ENCODE measurements around the gene QSOX1. TPM values are rescaled to one million over a fixed set of nuclear protein-coding genes. Genes with fewer than 3 reads are reported as not detected.
A peak's percentile ranks its signal among the peaks of the same experiment; 100 is the strongest.

QSOX1 gene
- total RNA-seq, 2 experiments from 2014 or later: 27.6 to 31.9 TPM

- CTCF ChIA-PET: interaction anchor here (0.7 kb wide), 1 partner anchor 485 kb away, joined by 4 read pairs; no protein-coding TSS in a partner anchor
- no peak for DNase-seq
- H3K36me3 Mint-ChIP-seq (ENCODE audit: low read depth): no peaks in the 10 kb centered on the region
- peaks cover 48% of the 10 kb centered on the region for H3K4me1 Mint-ChIP-seq (ENCODE audit: low read depth)
- H3K4me3 Mint-ChIP-seq: no peak overlapping the region
- intact Hi-C loops (cut with micrococcal nuclease): loop anchor here (1.0 kb wide), 1 partner anchor 7 kb away; no protein-coding TSS in a partner anchor
- peaks cover 81% of the 10 kb centered on the region for H3K27me3 Mint-ChIP-seq (ENCODE audit: low read depth)
- H3K9me3 Mint-ChIP-seq: no peaks in the 10 kb centered on the region
- H3K27ac Mint-ChIP-seq: no peak overlapping the region
Observed at GRCh38 chr1:180235502-180236239, 81.0 kb downstream of the QSOX1 start.

- Mint-ChIP-seq H3K27ac (no peak overlapping the region), H3K4me1 (ENCODE audit: low read depth) (peaks cover 44% of the 10 kb centered on the region), H3K4me3 (no peak overlapping the region), H3K36me3 (ENCODE audit: low read depth) (no peaks in the 10 kb centered on the region), H3K27me3 (ENCODE audit: low read depth) (peaks cover 84% of the 10 kb centered on the region), H3K9me3 (no peaks in the 10 kb centered on the region)
- intact Hi-C loops (cut with micrococcal nuclease): loop anchor here (1.0 kb wide), 1 partner anchor 9 kb away; no protein-coding TSS in a partner anchor
- DNase-seq: no peak
- CTCF ChIA-PET: no interaction called here
Observed at GRCh38 chr1:180236698-180237509, 82.2 kb downstream of the QSOX1 start.

DNA sequence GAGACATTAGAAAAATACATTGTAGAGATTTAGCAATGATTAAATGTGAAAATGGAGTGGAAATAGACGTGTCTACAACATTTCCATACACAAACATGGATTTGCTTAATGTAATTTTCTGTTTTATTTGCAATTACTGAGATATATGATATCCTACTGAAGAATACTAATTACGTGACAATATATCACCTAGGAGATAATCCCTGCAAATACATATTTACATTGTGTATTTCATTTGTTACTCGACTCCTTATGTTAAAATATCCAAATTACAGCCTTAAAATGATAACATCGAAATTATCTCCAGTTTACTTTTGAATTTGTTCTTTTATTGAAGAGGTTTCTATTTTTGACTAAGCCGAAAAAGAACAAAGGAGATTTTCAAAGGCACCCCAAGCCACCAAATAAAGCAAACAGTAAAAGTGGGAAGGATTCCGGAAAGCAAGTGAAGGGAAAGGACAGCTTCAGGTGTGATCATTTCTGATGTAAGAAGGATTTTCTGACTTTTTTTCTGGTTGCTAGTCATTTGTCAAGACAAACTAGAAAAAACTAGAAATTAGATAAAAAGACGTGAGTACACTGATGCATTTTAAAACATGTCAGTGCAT is 83.3 kb downstream of the QSOX1 start:
- no peaks in the 10 kb centered on the region for H3K36me3 Mint-ChIP-seq (ENCODE audit: low read depth)
- intact Hi-C loops (cut with micrococcal nuclease): loop anchor here (1.0 kb wide), 1 partner anchor 25 kb away; no protein-coding TSS in a partner anchor
- H3K4me1 Mint-ChIP-seq (ENCODE audit: low read depth): peaks cover 38% of the 10 kb centered on the region
- H3K9me3 Mint-ChIP-seq: no peaks in the 10 kb centered on the region
- DNase-seq: no peak
- CTCF ChIA-PET: interaction anchor here (1.2 kb wide), 1 partner anchor 12 kb away, joined by 3 read pairs; no protein-coding TSS in a partner anchor
- H3K27ac Mint-ChIP-seq: no peak overlapping the region
- H3K4me3 Mint-ChIP-seq: no peak overlapping the region
- peaks cover 82% of the 10 kb centered on the region for H3K27me3 Mint-ChIP-seq (ENCODE audit: low read depth)

- intact Hi-C loops (cut with micrococcal nuclease): loop anchor here (1.0 kb wide), 1 partner anchor 25 kb away; no protein-coding TSS in a partner anchor
- peaks cover 79% of the 10 kb centered on the region for H3K27me3 Mint-ChIP-seq (ENCODE audit: low read depth)
- no peak for DNase-seq
- H3K27ac Mint-ChIP-seq: no peak overlapping the region
- H3K9me3 Mint-ChIP-seq: no peaks in the 10 kb centered on the region
- H3K4me3 Mint-ChIP-seq: no peak overlapping the region
- CTCF ChIA-PET: interaction anchor here (1.2 kb wide), 1 partner anchor 12 kb away, joined by 3 read pairs; no protein-coding TSS in a partner anchor
- H3K4me1 Mint-ChIP-seq (ENCODE audit: low read depth): peaks cover 32% of the 10 kb centered on the region
- no peaks in the 10 kb centered on the region for H3K36me3 Mint-ChIP-seq (ENCODE audit: low read depth)
Observed at GRCh38 chr1:180238675-180239074, 84.0 kb downstream of the QSOX1 start.

GRCh38 chr1:180239145-180240096 is 84.8 kb downstream of the QSOX1 start:
- Mint-ChIP-seq H3K4me3 (no peak overlapping the region), H3K4me1 (ENCODE audit: low read depth) (peaks cover 26% of the 10 kb centered on the region), H3K36me3 (ENCODE audit: low read depth) (no peaks in the 10 kb centered on the region), H3K27me3 (ENCODE audit: low read depth) (peaks cover 78% of the 10 kb centered on the region), H3K27ac (no peak overlapping the region), H3K9me3 (no peaks in the 10 kb centered on the region)
- DNase-seq: no peak
- intact Hi-C loops (cut with micrococcal nuclease): no loop called here
- CTCF ChIA-PET: interaction anchor here (0.6 to 0.8 kb wide), 3 partner anchors 13 to 425 kb away, joined by 3 to 4 read pairs (median 4); no protein-coding TSS in a partner anchor

DNA sequence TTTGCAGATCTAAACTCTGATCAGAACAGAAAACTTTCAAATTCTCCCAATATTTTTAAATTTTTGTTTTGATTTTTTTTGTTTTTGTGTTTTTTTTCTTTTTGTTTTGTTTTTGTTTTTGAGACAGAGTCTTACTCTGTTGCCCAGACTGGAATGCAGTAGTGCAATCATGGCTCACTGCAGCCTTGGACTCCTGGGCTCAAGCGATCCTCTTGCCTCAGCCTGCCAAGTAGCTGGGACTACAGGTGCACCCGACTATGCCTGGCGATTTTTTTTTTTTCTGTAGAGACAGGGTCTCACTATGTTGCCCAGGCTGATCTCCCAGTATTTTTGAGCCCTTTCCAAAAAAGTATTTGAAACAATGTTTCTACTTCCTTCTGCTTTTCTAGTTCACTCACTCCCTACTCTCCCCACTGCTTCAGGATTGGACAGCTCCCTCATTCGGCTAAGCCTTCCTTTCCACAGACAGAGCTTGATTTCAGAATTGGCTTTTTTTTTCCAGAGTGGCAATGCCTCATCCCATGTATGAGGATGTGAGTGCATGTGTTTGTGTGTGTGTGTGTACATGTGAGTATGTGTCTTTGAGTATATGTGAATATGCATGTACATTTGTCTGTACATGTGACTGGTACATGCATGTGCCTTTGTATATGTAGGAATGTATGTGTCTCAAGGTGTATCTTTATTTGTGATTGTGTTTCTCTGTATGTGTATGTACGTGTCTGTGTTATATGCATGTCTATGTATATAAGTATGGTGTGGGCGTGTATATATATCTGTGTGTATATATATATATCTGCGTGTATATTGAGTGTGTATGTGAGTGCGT is 87.3 kb downstream of the QSOX1 start:
- Mint-ChIP-seq H3K4me3 (no peak overlapping the region), H3K4me1 (ENCODE audit: low read depth) (peaks cover 7% of the 10 kb centered on the region), H3K36me3 (ENCODE audit: low read depth) (no peaks in the 10 kb centered on the region), H3K27ac (no peak overlapping the region), H3K27me3 (ENCODE audit: low read depth) (peaks cover 58% of the 10 kb centered on the region), H3K9me3 (no peaks in the 10 kb centered on the region)
- CTCF ChIA-PET: interaction anchor here (2.2 kb wide), 1 partner anchor 11 kb away, joined by 12 read pairs; no protein-coding TSS in a partner anchor
- DNase-seq: no peak
- intact Hi-C loops (cut with micrococcal nuclease): no loop called here

DNA sequence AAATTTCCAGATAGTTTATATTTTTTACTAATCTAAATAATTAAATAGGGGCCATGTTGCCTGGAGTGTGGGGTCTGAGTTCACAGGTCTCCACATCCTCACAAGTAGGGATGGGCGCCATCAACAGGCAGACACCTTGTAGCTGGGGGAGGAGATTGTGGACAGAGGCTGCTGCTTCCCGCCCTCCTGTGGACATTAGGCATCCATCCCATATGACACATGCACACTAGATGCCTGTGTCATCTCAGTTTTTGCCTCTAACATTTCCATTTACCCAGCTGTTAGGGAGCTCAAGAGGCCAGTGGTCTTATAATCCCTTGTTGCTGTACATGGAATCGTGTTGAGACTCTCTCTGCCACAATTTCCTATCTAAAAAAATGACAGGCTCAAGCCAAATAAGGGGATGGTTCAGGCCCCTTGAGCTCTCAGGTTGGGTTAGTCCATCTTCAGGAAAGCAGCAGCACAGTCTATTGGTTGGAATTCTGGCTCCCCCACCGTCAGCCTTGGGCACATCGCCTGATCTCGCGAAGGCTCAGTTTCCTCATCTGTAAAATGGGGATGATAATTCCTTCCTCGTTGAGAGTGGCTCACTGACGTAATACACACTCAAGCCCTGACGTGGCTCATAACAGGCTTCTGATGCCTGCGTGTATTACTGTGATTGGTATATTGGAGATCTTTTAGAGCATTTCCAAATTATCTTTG is 89.0 kb downstream of the QSOX1 start:
- Mint-ChIP-seq H3K27me3 (ENCODE audit: low read depth) (peaks cover 47% of the 10 kb centered on the region), H3K36me3 (ENCODE audit: low read depth) (no peaks in the 10 kb centered on the region), H3K4me3 (no peak overlapping the region), H3K4me1 (ENCODE audit: low read depth) (peaks cover 2% of the 10 kb centered on the region), H3K9me3 (no peaks in the 10 kb centered on the region), H3K27ac (no peak overlapping the region)
- CTCF ChIA-PET: interaction anchor here (0.7 kb wide), 1 partner anchor 12 kb away, joined by 3 read pairs; no protein-coding TSS in a partner anchor
- no peak for DNase-seq
- intact Hi-C loops (cut with micrococcal nuclease): no loop called here

- CTCF ChIA-PET: no interaction called here
- H3K36me3 Mint-ChIP-seq (ENCODE audit: low read depth): no peaks in the 10 kb centered on the region
Observed at GRCh38 chr1:180244840-180245239, 90.2 kb downstream of the QSOX1 start.

GRCh38 chr1:180246579-180246978 is 91.9 kb downstream of the QSOX1 start:
- CTCF ChIA-PET: interaction anchor here (1.0 kb wide), 1 partner anchor 231 kb away, joined by 3 read pairs; no protein-coding TSS in a partner anchor
- intact Hi-C loops (cut with micrococcal nuclease): no loop called here
- Mint-ChIP-seq H3K27ac (no peak overlapping the region), H3K4me1 (ENCODE audit: low read depth) (no peaks in the 10 kb centered on the region), H3K27me3 (ENCODE audit: low read depth) (peaks cover 39% of the 10 kb centered on the region), H3K9me3 (no peaks in the 10 kb centered on the region), H3K36me3 (ENCODE audit: low read depth) (no peaks in the 10 kb centered on the region), H3K4me3 (no peak overlapping the region)
- DNase-seq: no peak

More at GRCh38 chr1:180244840-180245239, 90.2 kb downstream of the QSOX1 start:
- DNase-seq: no peak
- H3K27me3 Mint-ChIP-seq (ENCODE audit: low read depth): peaks cover 42% of the 10 kb centered on the region
- H3K4me1 Mint-ChIP-seq (ENCODE audit: low read depth): no peaks in the 10 kb centered on the region
- H3K9me3 Mint-ChIP-seq: no peaks in the 10 kb centered on the region
- no peak overlapping the region for H3K27ac Mint-ChIP-seq
- intact Hi-C loops (cut with micrococcal nuclease): no loop called here
- H3K4me3 Mint-ChIP-seq: no peak overlapping the region

- CTCF ChIA-PET: interaction anchor here (1.0 kb wide), 1 partner anchor 231 kb away, joined by 3 read pairs; no protein-coding TSS in a partner anchor
- Mint-ChIP-seq H3K9me3 (no peaks in the 10 kb centered on the region), H3K27ac (no peak overlapping the region), H3K27me3 (ENCODE audit: low read depth) (peaks cover 40% of the 10 kb centered on the region), H3K36me3 (ENCODE audit: low read depth) (no peaks in the 10 kb centered on the region), H3K4me1 (ENCODE audit: low read depth) (no peaks in the 10 kb centered on the region), H3K4me3 (no peak overlapping the region)
- intact Hi-C loops (cut with micrococcal nuclease): no loop called here
- peak; percentile 19 for DNase-seq
Observed at GRCh38 chr1:180247061-180247460, 92.4 kb downstream of the QSOX1 start.
